CD4-positive, alpha-beta T cell (primary cell): ENCODE results near the gene DNAJB1. TPM values are rescaled to one million over a fixed set of nuclear protein-coding genes. Genes with fewer than 3 reads are reported as not detected.

ENCODE experiments used
- ATAC-seq: fragments of 200-7000 bp; cut with Tn5 transposase; one replicate; pipeline ENCODE4 v1.10.0; 2022; ENCODE audit warnings: mild to moderate bottlenecking; ENCODE audit not compliant: poor library complexity
- CTCF ChIA-PET: fragments of 350-600 bp; sonication (Branson Sonifier 250); formaldehyde crosslinking; loops from one replicate; lab custom pipeline; 2021; ENCODE audit warnings: antibody characterized with exemption, inconsistent platforms; lab: Charles Lee
- POLR2A ChIA-PET: fragments of 350-600 bp; sonication (Branson Sonifier 250); formaldehyde crosslinking; loops from one replicate; lab custom pipeline; 2021; ENCODE audit warnings: antibody characterized with exemption, inconsistent platforms; lab: Charles Lee
- DNase-seq, 14 experiments: peaks; one replicate each; pipeline ENCODE4 v3.0.0-alpha.2; 2013 to 2020; ENCODE audit warnings: mixed read lengths in 2 of 14
- H3K27ac ChIP-seq, 2 donors: one replicate each; pipeline versions ENCODE4 v1.5.1 to v1.7.0; 2013; ENCODE audit warnings: low read length in 2 of 2, low read depth in 1 of 2, mild to moderate bottlenecking in 1 of 2
- H3K27me3 ChIP-seq, 2 experiments: 1 replicate in 1 of 2; 2 replicates in 1 of 2; pipeline versions ENCODE4 v1.6.1 to v1.7.0; 2013; ENCODE audit warnings: low read length in 2 of 2, control low read depth in 1 of 2, mild to moderate bottlenecking in 1 of 2, moderate library complexity in 1 of 2; ENCODE audit not compliant: insufficient read depth in 2 of 2, control insufficient read depth in 1 of 2
- H3K36me3 ChIP-seq: one replicate; pipeline ENCODE4 v1.6.1; 2013; ENCODE audit warnings: low read length, control low read depth; ENCODE audit not compliant: insufficient read depth
- H3K4me1 ChIP-seq: one replicate; pipeline ENCODE4 v1.6.1; 2013; ENCODE audit warnings: low read length, control low read depth; ENCODE audit not compliant: insufficient read depth
- H3K4me3 ChIP-seq: one replicate; pipeline ENCODE4 v1.5.1; 2013; ENCODE audit warnings: mild to moderate bottlenecking, low read length, moderate library complexity
- H3K9me3 ChIP-seq, 2 experiments: 1 replicate in 1 of 2; 2 replicates in 1 of 2; pipeline versions ENCODE4 v1.6.1 to v1.7.0; 2013; ENCODE audit warnings: low read length in 2 of 2, mild to moderate bottlenecking in 2 of 2, control low read depth in 1 of 2, moderate library complexity in 1 of 2; ENCODE audit not compliant: control insufficient read depth in 1 of 2, insufficient read depth in 1 of 2
- H3K27ac Mint-ChIP-seq: one replicate; pipeline ENCODE4 v1.8.0; 2020; ENCODE audit warnings: mixed read lengths
- H3K27me3 Mint-ChIP-seq: one replicate; pipeline ENCODE4 v1.8.0; 2021; ENCODE audit warnings: mixed read lengths
- H3K36me3 Mint-ChIP-seq: one replicate; pipeline ENCODE4 v1.8.0; 2021; ENCODE audit warnings: low read depth, mixed read lengths
- H3K4me1 Mint-ChIP-seq: one replicate; pipeline ENCODE4 v1.8.0; 2021; ENCODE audit warnings: low read depth, mixed read lengths
- H3K4me3 Mint-ChIP-seq: one replicate; pipeline ENCODE4 v1.8.0; 2020; ENCODE audit warnings: mild to moderate bottlenecking, mixed read lengths
- H3K9me3 Mint-ChIP-seq: one replicate; pipeline ENCODE4 v1.8.0; 2020; ENCODE audit warnings: mixed read lengths
- CTCF ChIP-seq: fragments of 200-600 bp; IDR thresholded peaks from one replicate; pipeline ENCODE4 v1.8.0; 2022; ENCODE audit warnings: antibody characterized with exemption, mild to moderate bottlenecking
- intact Hi-C, 2 experiments: fragments of 100-400 bp; cut with DNase I in 1 of 2; cut with micrococcal nuclease in 1 of 2; formaldehyde crosslinking; loops; one replicate each; pipeline versions ENCODE4 v1.15.1 to v1.9.0; 2023 to 2025; cut with DNase I, micrococcal nuclease
- total RNA-seq, 174 experiments: library from RNA in 2 of 174; stranded (reverse) in 2 of 174; gene quantifications; one replicate each; pipeline ENCODE4 v1.2.3 and lab custom pipeline; 2021 to 2026

Gene DNAJB1
- total RNA-seq, 2 experiments from 2014 or later: 666 to 672 TPM

- peak in 6 of 14 experiments; percentile 23 to 82 (median 58) for DNase-seq
- Mint-ChIP-seq H3K36me3 (no peaks in the 10 kb centered on the region), H3K4me3 (peak overlapping the region; percentile 51), H3K9me3 (no peaks in the 10 kb centered on the region), H3K4me1 (peaks cover 35% of the 10 kb centered on the region), H3K27me3 (peaks cover 33% of the 10 kb centered on the region), H3K27ac (no peak overlapping the region)
- TF ChIP-seq CTCF: no peak
- intact Hi-C loops: loop anchor here in 1 of 2 experiments (10.0 kb wide), 1 partner anchor 592 kb away; no protein-coding TSS in a partner anchor
- Histone ChIP-seq H3K9me3 (peaks cover 0 to 3% of the 10 kb centered on the region in 2 experiments), H3K27ac (no peak overlapping the region), H3K36me3 (peaks cover 24% of the 10 kb centered on the region), H3K27me3 (peaks cover 19 to 22% of the 10 kb centered on the region in 2 experiments), H3K4me3 (no peak overlapping the region), H3K4me1 (peaks cover 42% of the 10 kb centered on the region)
- peak; percentile 35 for ATAC-seq
- CTCF ChIA-PET: no interaction called here
- POLR2A ChIA-PET: interaction anchor here (1.7 kb wide), 1 partner anchor 340 kb away, joined by 5 read pairs; the partner anchor contains the start of gene ASF1B
Observed at GRCh38 chr19:14476673-14477401, 41.4 kb downstream of the DNAJB1 start.

GRCh38 chr19:14476327-14476672 is 41.9 kb downstream of the DNAJB1 start:
- Histone ChIP-seq H3K4me1 (peaks cover 44% of the 10 kb centered on the region), H3K36me3 (peaks cover 26% of the 10 kb centered on the region), H3K9me3 (peaks cover 0 to 3% of the 10 kb centered on the region in 2 experiments), H3K27me3 (peaks cover 19 to 22% of the 10 kb centered on the region in 2 experiments), H3K27ac (no peak overlapping the region), H3K4me3 (no peak overlapping the region)
- CTCF ChIA-PET: no interaction called here
- H3K9me3 Mint-ChIP-seq: no peaks in the 10 kb centered on the region
- H3K4me3 Mint-ChIP-seq: peak overlapping the region; percentile 51
- intact Hi-C loops: loop anchor here in 1 of 2 experiments (10.0 kb wide), 1 partner anchor 591 kb away; no protein-coding TSS in a partner anchor
- H3K36me3 Mint-ChIP-seq: no peaks in the 10 kb centered on the region
- H3K4me1 Mint-ChIP-seq: peaks cover 36% of the 10 kb centered on the region
- H3K27ac Mint-ChIP-seq: no peak overlapping the region
- POLR2A ChIA-PET: no interaction called here
- no peak for ATAC-seq
- H3K27me3 Mint-ChIP-seq: peaks cover 33% of the 10 kb centered on the region
- DNase-seq: no peak
- no peak for TF ChIP-seq CTCF

- peaks cover 40% of the 10 kb centered on the region for H3K4me1 ChIP-seq
Observed at GRCh38 chr19:14475251-14476073, 42.7 kb downstream of the DNAJB1 start, which contains the start of gene PTGER1. Gene PTGER1, minus strand, starts transcription at chr19:14475354. Its CDS starts 1,034 bp downstream, at chr19:14474320.

More at GRCh38 chr19:14475251-14476073, 42.7 kb downstream of the DNAJB1 start, which contains the start of gene PTGER1:
- POLR2A ChIA-PET: no interaction called here
- H3K9me3 ChIP-seq: peaks cover 0 to 3% of the 10 kb centered on the region in 2 experiments
- H3K9me3 Mint-ChIP-seq: no peaks in the 10 kb centered on the region
- peaks cover 36% of the 10 kb centered on the region for H3K4me1 Mint-ChIP-seq
- H3K27me3 ChIP-seq: peaks cover 19 to 22% of the 10 kb centered on the region in 2 experiments
- peaks cover 28% of the 10 kb centered on the region for H3K36me3 ChIP-seq
- DNase-seq: peak in 3 of 14 experiments; percentile 53 to 55 (median 54)
- peaks cover 33% of the 10 kb centered on the region for H3K27me3 Mint-ChIP-seq
- H3K36me3 Mint-ChIP-seq: no peaks in the 10 kb centered on the region
- no peak within 1 kb of the TSS for H3K4me3 ChIP-seq
- intact Hi-C loops: loop anchor here in 1 of 2 experiments (10.0 kb wide), 1 partner anchor 591 kb away; no protein-coding TSS in a partner anchor
- no peak within 1 kb of the TSS for H3K27ac ChIP-seq
- H3K27ac Mint-ChIP-seq: no peak within 1 kb of the TSS
- peak; percentile 27 for TF ChIP-seq CTCF
- H3K4me3 Mint-ChIP-seq: peak within 1 kb of the TSS; percentile 1
- CTCF ChIA-PET: interaction anchor here (0.7 to 1.3 kb wide), 6 partner anchors 12 to 339 kb away, joined by 3 to 8 read pairs (median 4); partner anchors contain the start of genes ASF1B and PKN1
- ATAC-seq: peak; percentile 7
